ENCODE measurements around the gene SLC66A3. TPM values are rescaled to one million over a fixed set of nuclear protein-coding genes. Genes with fewer than 3 reads are reported as not detected.
A peak's percentile ranks its signal among the peaks of the same experiment; 100 is the strongest.

The SLC66A3 gene
- total and polyA plus RNA-seq, 5 donors from 2014 or later = 26.9 to 93.1 (median 75.9) TPM

GRCh38 chr2:11224887-11225286 is 69.6 kb downstream of the SLC66A3 start:
- H3K36me3 Mint-ChIP-seq = peaks cover 23% of the 10 kb centered on the region
- H3K27me3 Mint-ChIP-seq = no peaks in the 10 kb centered on the region
- peaks cover 5 to 26% (median 12%) of the 10 kb centered on the region in 4 donors for H3K4me1 Mint-ChIP-seq

GRCh38 chr2:11227595-11227994 is 72.3 kb downstream of the SLC66A3 start:
- no peaks in the 10 kb centered on the region for H3K27me3 ChIP-seq (ENCODE audit: control insufficient read depth, insufficient read depth, low read length)
- H3K9me3 ChIP-seq (ENCODE audit: control insufficient read depth in 2 of 2, low read length in 2 of 2) = no peaks in the 10 kb centered on the region
- Mint-ChIP-seq H3K36me3 (peaks cover 16% of the 10 kb centered on the region), H3K4me3 (no peak overlapping the region), H3K27ac (no peak overlapping the region), H3K27me3 (no peaks in the 10 kb centered on the region), H3K4me1 (peaks cover 5 to 32% (median 12%) of the 10 kb centered on the region in 4 donors), H3K9me3 (peaks cover 0 to 2% (median 0%) of the 10 kb centered on the region in 7 donors)
- DNase-seq = no peak
- no peaks in the 10 kb centered on the region for H3K4me1 ChIP-seq (ENCODE audit: control insufficient read depth, insufficient read depth, low read length, poor library complexity, severe bottlenecking)
- ATAC-seq (ENCODE audit: low read depth in 2 of 2) = no peak
- no peak overlapping the region for H3K27ac ChIP-seq (ENCODE audit: insufficient read depth, low read length, poor library complexity, severe bottlenecking)
- no peak overlapping the region for H3K4me3 ChIP-seq (ENCODE audit: low read depth, low read length)
- peaks cover 4% of the 10 kb centered on the region for H3K36me3 ChIP-seq (ENCODE audit: control insufficient read depth, insufficient read depth, low read length)

More at GRCh38 chr2:11224887-11225286, 69.6 kb downstream of the SLC66A3 start:
- DNase-seq = no peak
- H3K27ac ChIP-seq (ENCODE audit: insufficient read depth, low read length, poor library complexity, severe bottlenecking) = no peak overlapping the region
- peak overlapping the region in 1 of 3 donors; percentile 21 for H3K27ac Mint-ChIP-seq
- peaks cover 18% of the 10 kb centered on the region for H3K36me3 ChIP-seq (ENCODE audit: control insufficient read depth, insufficient read depth, low read length)
- H3K4me1 ChIP-seq (ENCODE audit: control insufficient read depth, insufficient read depth, low read length, poor library complexity, severe bottlenecking) = no peaks in the 10 kb centered on the region
- H3K27me3 ChIP-seq (ENCODE audit: control insufficient read depth, insufficient read depth, low read length) = no peaks in the 10 kb centered on the region
- no peak for ATAC-seq (ENCODE audit: low read depth in 2 of 2)
- no peak overlapping the region for H3K4me3 ChIP-seq (ENCODE audit: low read depth, low read length)
- H3K9me3 ChIP-seq (ENCODE audit: control insufficient read depth in 2 of 2, low read length in 2 of 2) = no peaks in the 10 kb centered on the region
- peaks cover 0 to 2% (median 0%) of the 10 kb centered on the region in 7 donors for H3K9me3 Mint-ChIP-seq
- no peak overlapping the region for H3K4me3 Mint-ChIP-seq

Other genes with a start within 250 kb of the SLC66A3 start
- not detected for gene KCNF1, start 243.5 kb upstream of the SLC66A3 start, total RNA-seq
- gene KCNF1, start 243.5 kb upstream of the SLC66A3 start, polyA plus RNA-seq = not detected
- 20.6 TPM for gene ROCK2, start 189.2 kb downstream of the SLC66A3 start, total RNA-seq
- gene ROCK2, start 189.2 kb downstream of the SLC66A3 start, polyA plus RNA-seq = 10 to 100 TPM in 2 of 4 donors, 1 to 10 TPM in 2; 8.6 to 12.7 (median 10.0) TPM

All from CD4-positive, CD25-positive, alpha-beta regulatory T cell (primary cell).